ENCODE measurements around the gene XRN2.

XRN2 gene

DNA sequence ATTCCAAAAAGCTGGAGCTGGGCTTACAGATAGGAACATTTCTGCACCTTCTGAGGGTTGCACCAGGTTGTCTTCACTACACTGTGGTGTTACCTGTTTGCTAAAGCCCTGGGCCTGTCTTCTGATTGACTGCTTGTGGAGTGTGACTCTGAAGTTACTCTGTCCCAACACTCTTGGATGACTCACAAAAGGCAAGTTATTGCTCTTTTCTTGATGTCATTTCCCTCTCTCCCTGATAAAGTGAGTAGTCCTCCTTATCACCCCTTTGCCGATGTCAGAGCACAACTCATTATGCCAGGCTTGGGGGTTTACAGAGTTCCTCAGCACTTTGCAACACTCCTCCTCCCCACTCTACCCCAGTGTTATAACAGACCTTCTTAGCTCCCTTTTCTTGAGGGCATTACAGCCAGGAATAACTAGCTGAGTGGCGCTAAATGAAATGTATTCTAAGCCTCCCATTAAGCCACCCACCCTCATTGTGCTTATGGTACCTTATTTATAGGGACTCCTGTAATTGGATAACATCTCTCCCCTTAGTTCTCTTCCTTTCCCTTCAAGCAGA is 130.3 kb downstream of the XRN2 start:
- DNase-seq: no peak

- no peak for DNase-seq
Observed at GRCh38 chr20:21435576-21435975, 132.4 kb downstream of the XRN2 start.

GRCh38 chr20:21436205-21436604 is 133.1 kb downstream of the XRN2 start:
- DNase-seq: no peak

DNA sequence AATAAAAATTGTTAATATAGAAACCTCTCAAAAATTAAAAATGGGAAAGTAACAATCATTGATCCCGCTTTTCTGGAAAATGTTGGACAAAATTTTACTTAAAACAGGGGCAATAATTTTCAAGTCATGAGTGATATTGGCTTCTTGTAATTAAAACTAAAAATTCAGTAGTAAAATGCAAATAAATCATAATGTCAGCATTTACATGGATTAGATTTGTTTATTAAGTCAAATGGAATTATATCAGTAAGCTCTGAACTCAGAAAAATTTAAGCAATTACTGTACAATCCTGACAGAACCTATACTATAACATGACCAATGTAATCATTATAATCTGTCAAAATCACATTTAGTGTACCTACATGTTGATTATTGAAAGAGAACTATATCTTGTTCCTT is 134.1 kb downstream of the XRN2 start:
- no peak for DNase-seq

DNA sequence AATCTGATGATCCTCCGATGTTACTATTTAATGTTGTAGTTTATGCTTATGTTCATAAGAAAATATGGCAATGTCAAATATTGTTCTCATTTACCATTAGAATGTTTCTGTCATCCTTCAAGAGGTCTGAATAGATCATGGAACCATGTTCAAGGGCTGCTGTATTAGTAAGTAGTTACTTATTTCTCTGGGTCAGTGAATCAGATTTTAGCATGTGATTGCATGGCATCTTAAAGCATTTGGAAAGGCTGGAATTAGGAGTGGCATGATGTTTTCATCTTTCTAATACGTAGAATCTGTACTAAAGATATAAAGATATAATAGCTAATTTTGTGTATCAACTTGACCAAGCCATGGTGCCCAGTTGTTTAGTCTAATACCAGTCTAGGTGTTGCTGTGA is 134.7 kb downstream of the XRN2 start:
- no peak for DNase-seq

All from NCI-H1048 (cell line).